ENCODE data around the gene ZNF763. TPM values are rescaled to one million over a fixed set of nuclear protein-coding genes. Genes with fewer than 3 reads are reported as not detected.

The ZNF763 gene
- total RNA-seq, 1 donor from 2014 or later = 6.6 TPM

Other genes starting within 250 kb of the ZNF763 start
- gene ZNF823, start 226.1 kb upstream of the ZNF763 start, total RNA-seq = 9.8 TPM
- 13.3 TPM for gene ZNF441, start 198.0 kb upstream of the ZNF763 start, total RNA-seq
- gene ZNF491, start 166.5 kb upstream of the ZNF763 start, total RNA-seq = 4.2 TPM
- gene ZNF440, start 150.8 kb upstream of the ZNF763 start, total RNA-seq = 12.1 TPM
- gene ZNF439, start 116.3 kb upstream of the ZNF763 start, total RNA-seq = 12.7 TPM
- gene ZNF69, start 77.3 kb upstream of the ZNF763 start, total RNA-seq = 7.4 TPM
- 16.1 TPM for gene ZNF700, start 39.9 kb upstream of the ZNF763 start, total RNA-seq
- 4.8 TPM for gene ZNF433, start 70.6 kb downstream of the ZNF763 start, total RNA-seq
- 0.27 TPM for gene ZNF878, start 87.9 kb downstream of the ZNF763 start, total RNA-seq
- 21.3 TPM for gene ZNF844, start 99.7 kb downstream of the ZNF763 start, total RNA-seq
- gene ZNF20, start 175.3 kb downstream of the ZNF763 start, total RNA-seq = 4.3 TPM
- gene ZNF625, start 191.7 kb downstream of the ZNF763 start, total RNA-seq = 7.3 TPM
- gene ZNF136, start 198.1 kb downstream of the ZNF763 start, total RNA-seq = 15.8 TPM